ENCODE results near the gene SLC7A14. TPM values are rescaled to one million over a fixed set of nuclear protein-coding genes. Genes with fewer than 3 reads are reported as not detected.

SLC7A14 gene
- total and polyA plus RNA-seq, 10 of the 15 experiments (the other 5 are each of a cell fraction or from before 2014, with no cell fraction given): not detected

- TF ChIP-seq ZNF687 (IDR thresholded peaks at IDR 0.05) (no peak), RAD21 (IDR thresholded peaks at IDR 0.05; ENCODE audit: insufficient read depth, low read depth, low read length) (peak; percentile 100), NFXL1 (IDR thresholded peaks at IDR 0.05; ENCODE audit: borderline replicate concordance) (no peak)
- TF ChIP-seq, protein P1, sequence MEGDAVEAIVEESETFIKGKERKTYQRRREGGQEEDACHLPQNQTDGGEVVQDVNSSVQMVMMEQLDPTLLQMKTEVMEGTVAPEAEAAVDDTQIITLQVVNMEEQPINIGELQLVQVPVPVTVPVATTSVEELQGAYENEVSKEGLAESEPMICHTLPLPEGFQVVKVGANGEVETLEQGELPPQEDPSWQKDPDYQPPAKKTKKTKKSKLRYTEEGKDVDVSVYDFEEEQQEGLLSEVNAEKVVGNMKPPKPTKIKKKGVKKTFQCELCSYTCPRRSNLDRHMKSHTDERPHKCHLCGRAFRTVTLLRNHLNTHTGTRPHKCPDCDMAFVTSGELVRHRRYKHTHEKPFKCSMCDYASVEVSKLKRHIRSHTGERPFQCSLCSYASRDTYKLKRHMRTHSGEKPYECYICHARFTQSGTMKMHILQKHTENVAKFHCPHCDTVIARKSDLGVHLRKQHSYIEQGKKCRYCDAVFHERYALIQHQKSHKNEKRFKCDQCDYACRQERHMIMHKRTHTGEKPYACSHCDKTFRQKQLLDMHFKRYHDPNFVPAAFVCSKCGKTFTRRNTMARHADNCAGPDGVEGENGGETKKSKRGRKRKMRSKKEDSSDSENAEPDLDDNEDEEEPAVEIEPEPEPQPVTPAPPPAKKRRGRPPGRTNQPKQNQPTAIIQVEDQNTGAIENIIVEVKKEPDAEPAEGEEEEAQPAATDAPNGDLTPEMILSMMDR (IDR thresholded peaks at IDR 0.05 in 2 of 3, conservative IDR thresholded peaks at IDR 0.05 in 1 of 3; ENCODE audit: control insufficient read depth in 2 of 3, extremely low read depth in 1 of 3, insufficient read depth in 1 of 3, low read depth in 3 of 3, low read length in 3 of 3): peak; percentile 93 to 99 (median 98)
Measured at GRCh38 chr3:170414202-170414663, 171.6 kb downstream of the SLC7A14 start (continued).

DNA sequence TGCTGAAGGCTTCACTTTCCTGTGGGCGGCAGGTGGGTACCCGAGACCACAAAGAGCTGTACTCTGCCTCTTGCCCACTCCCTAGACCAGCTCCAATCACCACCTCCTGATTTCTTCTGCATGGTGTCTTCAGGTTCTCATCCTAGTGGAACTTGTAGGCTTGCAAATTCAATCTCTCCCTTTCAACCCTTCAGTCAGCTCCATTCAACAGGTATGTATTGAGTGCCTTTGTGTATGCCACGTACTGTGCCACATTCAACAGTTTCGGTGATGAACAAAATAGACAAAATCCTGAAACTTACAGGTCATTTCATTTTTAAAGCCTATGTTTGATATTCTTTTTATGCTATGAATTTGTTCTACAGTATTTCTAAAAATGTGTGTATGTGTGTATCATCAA is 172.6 kb downstream of the SLC7A14 start:
- Histone ChIP-seq H3K9me3 (replicated peaks; ENCODE audit: control insufficient read depth, insufficient read depth, low read length) (no peaks in the 10 kb centered on the region), H3K9ac (ENCODE audit: control insufficient read depth, insufficient read depth, low read length) (no peak overlapping the region), H3K27me3 (replicated peaks in 1 of 2; ENCODE audit: control insufficient read depth in 2 of 2, insufficient read depth in 2 of 2, low read length in 1 of 2) (no peaks in the 10 kb centered on the region; a peak in 1 of 4 replicates), H3K36me3 (ENCODE audit: control insufficient read depth in 2 of 2, insufficient read depth in 2 of 2, low read length in 1 of 2) (no peaks in the 10 kb centered on the region), H3K27ac (ENCODE audit: control insufficient read depth, insufficient read depth) (no peak overlapping the region), H3K4me2 (ENCODE audit: control insufficient read depth, insufficient read depth) (no peak overlapping the region), H3K4me1 (ENCODE audit: control insufficient read depth, insufficient read depth, low read length) (no peaks in the 10 kb centered on the region), H3K79me2 (ENCODE audit: control insufficient read depth, insufficient read depth, low read length) (no peaks in the 10 kb centered on the region), H3K4me3 (no peak overlapping the region), H2AFZ (ENCODE audit: control insufficient read depth, low read depth, low read length) (no peak overlapping the region), H4K20me1 (ENCODE audit: control insufficient read depth, insufficient read depth) (no peaks in the 10 kb centered on the region)
- ChIA-PET SMC1A (ENCODE audit: uncharacterized antibody, unreplicated experiment) (interaction anchor here (0.5 to 9.2 kb wide), 22 partner anchors 10 to 551 kb away, joined by 3 to 114 read pairs (median 4); no protein-coding TSS in a partner anchor), POLR2A (no interaction called here), RAD21 (ENCODE audit: unreplicated experiment) (interaction anchor here (0.8 to 7.4 kb wide), 10 partner anchors 21 to 650 kb away, joined by 3 to 110 read pairs (median 5); no protein-coding TSS in a partner anchor), CTCF (interaction anchor here (0.7 to 10.2 kb wide), 39 partner anchors 10 to 650 kb away, joined by 3 to 264 read pairs (median 6); partner anchors contain the start of gene TERC)
- intact Hi-C loops (cut with micrococcal nuclease; ENCODE audit: unreplicated experiment) (no loop called here), in situ Hi-C loops (cut with MboI) (loop anchor here (5.0 kb wide), 1 partner anchor 101 kb away; no protein-coding TSS in a partner anchor)
- WGBS (ENCODE audit: insufficient coverage, insufficient replicate concordance, low lambda C conversion rate, missing lambda C conversion rate): 90% methylated on average over 4 of the region's 4 CpGs
- no peak for ATAC-seq
- FAIRE-seq: no peak
- DNase-seq (ENCODE audit: low read depth, low spot score): no peak
- TF ChIP-seq, protein P2, sequence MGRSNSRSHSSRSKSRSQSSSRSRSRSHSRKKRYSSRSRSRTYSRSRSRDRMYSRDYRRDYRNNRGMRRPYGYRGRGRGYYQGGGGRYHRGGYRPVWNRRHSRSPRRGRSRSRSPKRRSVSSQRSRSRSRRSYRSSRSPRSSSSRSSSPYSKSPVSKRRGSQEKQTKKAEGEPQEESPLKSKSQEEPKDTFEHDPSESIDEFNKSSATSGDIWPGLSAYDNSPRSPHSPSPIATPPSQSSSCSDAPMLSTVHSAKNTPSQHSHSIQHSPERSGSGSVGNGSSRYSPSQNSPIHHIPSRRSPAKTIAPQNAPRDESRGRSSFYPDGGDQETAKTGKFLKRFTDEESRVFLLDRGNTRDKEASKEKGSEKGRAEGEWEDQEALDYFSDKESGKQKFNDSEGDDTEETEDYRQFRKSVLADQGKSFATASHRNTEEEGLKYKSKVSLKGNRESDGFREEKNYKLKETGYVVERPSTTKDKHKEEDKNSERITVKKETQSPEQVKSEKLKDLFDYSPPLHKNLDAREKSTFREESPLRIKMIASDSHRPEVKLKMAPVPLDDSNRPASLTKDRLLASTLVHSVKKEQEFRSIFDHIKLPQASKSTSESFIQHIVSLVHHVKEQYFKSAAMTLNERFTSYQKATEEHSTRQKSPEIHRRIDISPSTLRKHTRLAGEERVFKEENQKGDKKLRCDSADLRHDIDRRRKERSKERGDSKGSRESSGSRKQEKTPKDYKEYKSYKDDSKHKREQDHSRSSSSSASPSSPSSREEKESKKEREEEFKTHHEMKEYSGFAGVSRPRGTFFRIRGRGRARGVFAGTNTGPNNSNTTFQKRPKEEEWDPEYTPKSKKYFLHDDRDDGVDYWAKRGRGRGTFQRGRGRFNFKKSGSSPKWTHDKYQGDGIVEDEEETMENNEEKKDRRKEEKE (IDR thresholded peaks at IDR 0.05): no peak
- no peak for TF ChIP-seq NFIC (IDR thresholded peaks at IDR 0.05; ENCODE audit: low read depth, low read length)
- TF ChIP-seq KAT2A (conservative IDR thresholded peaks at IDR 0.05; ENCODE audit: control insufficient read depth, low read depth, low read length): no peak
- no TSS peak for BruUV-seq (replicated peaks)
